Measurements from ENCODE around the gene GLIS1. TPM values are rescaled to one million over a fixed set of nuclear protein-coding genes. Genes with fewer than 3 reads are reported as not detected.

GLIS1 gene
- total RNA-seq, 1 experiment from 2014 or later = 0.24 TPM

- TF ChIP-seq, protein P1, sequence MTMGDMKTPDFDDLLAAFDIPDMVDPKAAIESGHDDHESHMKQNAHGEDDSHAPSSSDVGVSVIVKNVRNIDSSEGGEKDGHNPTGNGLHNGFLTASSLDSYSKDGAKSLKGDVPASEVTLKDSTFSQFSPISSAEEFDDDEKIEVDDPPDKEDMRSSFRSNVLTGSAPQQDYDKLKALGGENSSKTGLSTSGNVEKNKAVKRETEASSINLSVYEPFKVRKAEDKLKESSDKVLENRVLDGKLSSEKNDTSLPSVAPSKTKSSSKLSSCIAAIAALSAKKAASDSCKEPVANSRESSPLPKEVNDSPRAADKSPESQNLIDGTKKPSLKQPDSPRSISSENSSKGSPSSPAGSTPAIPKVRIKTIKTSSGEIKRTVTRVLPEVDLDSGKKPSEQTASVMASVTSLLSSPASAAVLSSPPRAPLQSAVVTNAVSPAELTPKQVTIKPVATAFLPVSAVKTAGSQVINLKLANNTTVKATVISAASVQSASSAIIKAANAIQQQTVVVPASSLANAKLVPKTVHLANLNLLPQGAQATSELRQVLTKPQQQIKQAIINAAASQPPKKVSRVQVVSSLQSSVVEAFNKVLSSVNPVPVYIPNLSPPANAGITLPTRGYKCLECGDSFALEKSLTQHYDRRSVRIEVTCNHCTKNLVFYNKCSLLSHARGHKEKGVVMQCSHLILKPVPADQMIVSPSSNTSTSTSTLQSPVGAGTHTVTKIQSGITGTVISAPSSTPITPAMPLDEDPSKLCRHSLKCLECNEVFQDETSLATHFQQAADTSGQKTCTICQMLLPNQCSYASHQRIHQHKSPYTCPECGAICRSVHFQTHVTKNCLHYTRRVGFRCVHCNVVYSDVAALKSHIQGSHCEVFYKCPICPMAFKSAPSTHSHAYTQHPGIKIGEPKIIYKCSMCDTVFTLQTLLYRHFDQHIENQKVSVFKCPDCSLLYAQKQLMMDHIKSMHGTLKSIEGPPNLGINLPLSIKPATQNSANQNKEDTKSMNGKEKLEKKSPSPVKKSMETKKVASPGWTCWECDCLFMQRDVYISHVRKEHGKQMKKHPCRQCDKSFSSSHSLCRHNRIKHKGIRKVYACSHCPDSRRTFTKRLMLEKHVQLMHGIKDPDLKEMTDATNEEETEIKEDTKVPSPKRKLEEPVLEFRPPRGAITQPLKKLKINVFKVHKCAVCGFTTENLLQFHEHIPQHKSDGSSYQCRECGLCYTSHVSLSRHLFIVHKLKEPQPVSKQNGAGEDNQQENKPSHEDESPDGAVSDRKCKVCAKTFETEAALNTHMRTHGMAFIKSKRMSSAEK (CRISPR knock-in tag; IDR thresholded peaks at IDR 0.05; ENCODE audit: borderline replicate concordance) = no peak
- no peak for TF ChIP-seq HMGA2 (CRISPR knock-in tag; IDR thresholded peaks at IDR 0.05)
- no peak for TF ChIP-seq E2F1 (CRISPR knock-in tag; IDR thresholded peaks at IDR 0.05)
- no peak for TF ChIP-seq MAX (CRISPR knock-in tag; IDR thresholded peaks at IDR 0.05)
- TF ChIP-seq, protein P2, sequence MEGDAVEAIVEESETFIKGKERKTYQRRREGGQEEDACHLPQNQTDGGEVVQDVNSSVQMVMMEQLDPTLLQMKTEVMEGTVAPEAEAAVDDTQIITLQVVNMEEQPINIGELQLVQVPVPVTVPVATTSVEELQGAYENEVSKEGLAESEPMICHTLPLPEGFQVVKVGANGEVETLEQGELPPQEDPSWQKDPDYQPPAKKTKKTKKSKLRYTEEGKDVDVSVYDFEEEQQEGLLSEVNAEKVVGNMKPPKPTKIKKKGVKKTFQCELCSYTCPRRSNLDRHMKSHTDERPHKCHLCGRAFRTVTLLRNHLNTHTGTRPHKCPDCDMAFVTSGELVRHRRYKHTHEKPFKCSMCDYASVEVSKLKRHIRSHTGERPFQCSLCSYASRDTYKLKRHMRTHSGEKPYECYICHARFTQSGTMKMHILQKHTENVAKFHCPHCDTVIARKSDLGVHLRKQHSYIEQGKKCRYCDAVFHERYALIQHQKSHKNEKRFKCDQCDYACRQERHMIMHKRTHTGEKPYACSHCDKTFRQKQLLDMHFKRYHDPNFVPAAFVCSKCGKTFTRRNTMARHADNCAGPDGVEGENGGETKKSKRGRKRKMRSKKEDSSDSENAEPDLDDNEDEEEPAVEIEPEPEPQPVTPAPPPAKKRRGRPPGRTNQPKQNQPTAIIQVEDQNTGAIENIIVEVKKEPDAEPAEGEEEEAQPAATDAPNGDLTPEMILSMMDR (IDR thresholded peaks at IDR 0.05) = no peak
- TF ChIP-seq, protein P3, sequence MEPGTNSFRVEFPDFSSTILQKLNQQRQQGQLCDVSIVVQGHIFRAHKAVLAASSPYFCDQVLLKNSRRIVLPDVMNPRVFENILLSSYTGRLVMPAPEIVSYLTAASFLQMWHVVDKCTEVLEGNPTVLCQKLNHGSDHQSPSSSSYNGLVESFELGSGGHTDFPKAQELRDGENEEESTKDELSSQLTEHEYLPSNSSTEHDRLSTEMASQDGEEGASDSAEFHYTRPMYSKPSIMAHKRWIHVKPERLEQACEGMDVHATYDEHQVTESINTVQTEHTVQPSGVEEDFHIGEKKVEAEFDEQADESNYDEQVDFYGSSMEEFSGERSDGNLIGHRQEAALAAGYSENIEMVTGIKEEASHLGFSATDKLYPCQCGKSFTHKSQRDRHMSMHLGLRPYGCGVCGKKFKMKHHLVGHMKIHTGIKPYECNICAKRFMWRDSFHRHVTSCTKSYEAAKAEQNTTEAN (CRISPR knock-in tag; IDR thresholded peaks at IDR 0.05) = no peak
- no peak for TF ChIP-seq JUN (CRISPR knock-in tag; IDR thresholded peaks at IDR 0.05)
- TF ChIP-seq, protein P4, sequence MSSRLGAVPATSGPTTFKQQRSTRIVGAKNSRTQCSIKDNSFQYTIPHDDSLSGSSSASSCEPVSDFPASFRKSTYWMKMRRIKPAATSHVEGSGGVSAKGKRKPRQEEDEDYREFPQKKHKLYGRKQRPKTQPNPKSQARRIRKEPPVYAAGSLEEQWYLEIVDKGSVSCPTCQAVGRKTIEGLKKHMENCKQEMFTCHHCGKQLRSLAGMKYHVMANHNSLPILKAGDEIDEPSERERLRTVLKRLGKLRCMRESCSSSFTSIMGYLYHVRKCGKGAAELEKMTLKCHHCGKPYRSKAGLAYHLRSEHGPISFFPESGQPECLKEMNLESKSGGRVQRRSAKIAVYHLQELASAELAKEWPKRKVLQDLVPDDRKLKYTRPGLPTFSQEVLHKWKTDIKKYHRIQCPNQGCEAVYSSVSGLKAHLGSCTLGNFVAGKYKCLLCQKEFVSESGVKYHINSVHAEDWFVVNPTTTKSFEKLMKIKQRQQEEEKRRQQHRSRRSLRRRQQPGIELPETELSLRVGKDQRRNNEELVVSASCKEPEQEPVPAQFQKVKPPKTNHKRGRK (CRISPR knock-in tag; IDR thresholded peaks at IDR 0.05; ENCODE audit: borderline replicate concordance) = no peak
- TF ChIP-seq SMAD4 (CRISPR knock-in tag; IDR thresholded peaks at IDR 0.05) = no peak
Measured at GRCh38 chr1:53462769-53463501, 276.0 kb downstream of the GLIS1 start (continued).

DNA sequence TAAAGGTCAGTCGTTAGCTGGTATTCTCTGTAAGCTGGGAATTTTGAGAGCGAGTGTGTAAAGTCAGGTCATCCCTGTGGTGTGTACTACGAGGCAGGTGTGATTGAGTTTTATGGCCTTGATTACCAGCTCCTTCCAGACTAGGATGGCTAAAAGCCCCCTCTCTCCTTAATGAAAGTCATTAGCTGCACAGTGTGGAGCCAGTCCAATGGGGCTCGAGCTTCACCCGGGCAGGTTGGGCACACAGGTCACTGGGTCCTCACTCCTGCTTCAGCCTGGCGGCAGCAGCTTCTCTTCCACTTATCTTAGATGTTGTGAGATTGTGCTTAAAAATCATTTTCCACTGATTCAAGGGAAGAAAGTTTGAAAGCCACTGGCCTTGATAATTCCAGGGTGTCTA lies 276.8 kb downstream of the GLIS1 start:
- DNase-seq (ENCODE audit: low spot score) (no peak), ATAC-seq (no peak)
- H3K36me3 Mint-ChIP-seq = no peaks in the 10 kb centered on the region
- TF ChIP-seq, protein P5, sequence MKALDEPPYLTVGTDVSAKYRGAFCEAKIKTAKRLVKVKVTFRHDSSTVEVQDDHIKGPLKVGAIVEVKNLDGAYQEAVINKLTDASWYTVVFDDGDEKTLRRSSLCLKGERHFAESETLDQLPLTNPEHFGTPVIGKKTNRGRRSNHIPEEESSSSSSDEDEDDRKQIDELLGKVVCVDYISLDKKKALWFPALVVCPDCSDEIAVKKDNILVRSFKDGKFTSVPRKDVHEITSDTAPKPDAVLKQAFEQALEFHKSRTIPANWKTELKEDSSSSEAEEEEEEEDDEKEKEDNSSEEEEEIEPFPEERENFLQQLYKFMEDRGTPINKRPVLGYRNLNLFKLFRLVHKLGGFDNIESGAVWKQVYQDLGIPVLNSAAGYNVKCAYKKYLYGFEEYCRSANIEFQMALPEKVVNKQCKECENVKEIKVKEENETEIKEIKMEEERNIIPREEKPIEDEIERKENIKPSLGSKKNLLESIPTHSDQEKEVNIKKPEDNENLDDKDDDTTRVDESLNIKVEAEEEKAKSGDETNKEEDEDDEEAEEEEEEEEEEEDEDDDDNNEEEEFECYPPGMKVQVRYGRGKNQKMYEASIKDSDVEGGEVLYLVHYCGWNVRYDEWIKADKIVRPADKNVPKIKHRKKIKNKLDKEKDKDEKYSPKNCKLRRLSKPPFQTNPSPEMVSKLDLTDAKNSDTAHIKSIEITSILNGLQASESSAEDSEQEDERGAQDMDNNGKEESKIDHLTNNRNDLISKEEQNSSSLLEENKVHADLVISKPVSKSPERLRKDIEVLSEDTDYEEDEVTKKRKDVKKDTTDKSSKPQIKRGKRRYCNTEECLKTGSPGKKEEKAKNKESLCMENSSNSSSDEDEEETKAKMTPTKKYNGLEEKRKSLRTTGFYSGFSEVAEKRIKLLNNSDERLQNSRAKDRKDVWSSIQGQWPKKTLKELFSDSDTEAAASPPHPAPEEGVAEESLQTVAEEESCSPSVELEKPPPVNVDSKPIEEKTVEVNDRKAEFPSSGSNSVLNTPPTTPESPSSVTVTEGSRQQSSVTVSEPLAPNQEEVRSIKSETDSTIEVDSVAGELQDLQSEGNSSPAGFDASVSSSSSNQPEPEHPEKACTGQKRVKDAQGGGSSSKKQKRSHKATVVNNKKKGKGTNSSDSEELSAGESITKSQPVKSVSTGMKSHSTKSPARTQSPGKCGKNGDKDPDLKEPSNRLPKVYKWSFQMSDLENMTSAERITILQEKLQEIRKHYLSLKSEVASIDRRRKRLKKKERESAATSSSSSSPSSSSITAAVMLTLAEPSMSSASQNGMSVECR (CRISPR knock-in tag; IDR thresholded peaks at IDR 0.05; ENCODE audit: borderline replicate concordance) = no peak
- TF ChIP-seq ZNF423 (CRISPR knock-in tag; IDR thresholded peaks at IDR 0.05) (no peak), JUN (CRISPR knock-in tag; IDR thresholded peaks at IDR 0.05) (no peak)
- TF ChIP-seq, protein P2 (IDR thresholded peaks at IDR 0.05) = no peak
- POLR2A ChIA-PET = interaction anchor here (1.4 kb wide), 1 partner anchor 14 kb away, joined by 3 read pairs; no protein-coding TSS in a partner anchor
- CTCF ChIA-PET = interaction anchor here (1.0 to 1.5 kb wide), 4 partner anchors 12 to 132 kb away, joined by 3 to 4 read pairs (median 4); no protein-coding TSS in a partner anchor
- 0 out of 2 replicates have a peak, but pooled peaks cover 10% of the 10 kb centered on the region for H3K4me1 Mint-ChIP-seq
- no peaks in the 10 kb centered on the region for H3K9me3 Mint-ChIP-seq
- H3K4me3 Mint-ChIP-seq = no peak overlapping the region
- H3K27me3 Mint-ChIP-seq (ENCODE audit: low read depth) = peaks cover 26% of the 10 kb centered on the region
- H3K27ac Mint-ChIP-seq = no peak overlapping the region
